GM10248 (cell line): ENCODE results near the gene DOCK1.

ENCODE experiments used
- CTCF ChIA-PET: fragments of 300-600 bp; sonication (Branson Sonifier 250); formaldehyde crosslinking; extraction: SDS; loops from one replicate; lab custom pipeline; 2021; ENCODE audit warnings: antibody characterized with exemption; lab: Yijun Ruan, JAX
- POLR2A ChIA-PET: fragments of 350-650 bp; sonication (Branson Sonifier 250); formaldehyde crosslinking; extraction: SDS; loops from one replicate; lab custom pipeline; 2020; ENCODE audit warnings: antibody characterized with exemption; lab: Yijun Ruan, JAX
- DNase-seq: peaks from one replicate; pipeline ENCODE4 v3.0.0; 2012; ENCODE audit errors: extremely low spot score
- TF ChIP-seq, protein P1 (sequence below): IDR thresholded peaks from 2 replicates; pipeline ENCODE4 v1.5.1; 2012; ENCODE audit warnings: mild to moderate bottlenecking, low read depth; ENCODE audit errors: extremely low read depth, missing control alignments, control extremely low read depth

Gene DOCK1

DNA sequence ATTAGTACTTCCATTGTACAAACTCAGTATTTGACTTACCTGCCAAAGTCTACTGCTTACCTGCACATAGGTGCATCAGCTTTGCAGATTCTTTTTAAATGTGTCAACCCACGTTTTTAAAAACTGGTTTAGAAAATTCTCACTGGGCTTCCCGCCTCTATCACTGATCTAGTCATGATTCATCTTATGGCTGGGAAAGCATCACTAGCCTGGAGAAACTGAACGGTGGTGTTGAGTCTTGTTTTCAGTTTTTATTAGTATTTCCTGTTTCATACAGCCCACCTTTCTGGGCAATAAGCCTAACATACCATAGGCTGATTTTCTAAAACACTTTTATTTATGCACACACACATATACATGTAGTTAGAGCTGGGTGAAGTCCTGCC lies 19.7 kb downstream of the DOCK1 start:
- no peak for DNase-seq
- ChIA-PET POLR2A (no interaction called here), CTCF (no interaction called here)
- TF ChIP-seq, protein P1, sequence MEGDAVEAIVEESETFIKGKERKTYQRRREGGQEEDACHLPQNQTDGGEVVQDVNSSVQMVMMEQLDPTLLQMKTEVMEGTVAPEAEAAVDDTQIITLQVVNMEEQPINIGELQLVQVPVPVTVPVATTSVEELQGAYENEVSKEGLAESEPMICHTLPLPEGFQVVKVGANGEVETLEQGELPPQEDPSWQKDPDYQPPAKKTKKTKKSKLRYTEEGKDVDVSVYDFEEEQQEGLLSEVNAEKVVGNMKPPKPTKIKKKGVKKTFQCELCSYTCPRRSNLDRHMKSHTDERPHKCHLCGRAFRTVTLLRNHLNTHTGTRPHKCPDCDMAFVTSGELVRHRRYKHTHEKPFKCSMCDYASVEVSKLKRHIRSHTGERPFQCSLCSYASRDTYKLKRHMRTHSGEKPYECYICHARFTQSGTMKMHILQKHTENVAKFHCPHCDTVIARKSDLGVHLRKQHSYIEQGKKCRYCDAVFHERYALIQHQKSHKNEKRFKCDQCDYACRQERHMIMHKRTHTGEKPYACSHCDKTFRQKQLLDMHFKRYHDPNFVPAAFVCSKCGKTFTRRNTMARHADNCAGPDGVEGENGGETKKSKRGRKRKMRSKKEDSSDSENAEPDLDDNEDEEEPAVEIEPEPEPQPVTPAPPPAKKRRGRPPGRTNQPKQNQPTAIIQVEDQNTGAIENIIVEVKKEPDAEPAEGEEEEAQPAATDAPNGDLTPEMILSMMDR, result no peak

DNA sequence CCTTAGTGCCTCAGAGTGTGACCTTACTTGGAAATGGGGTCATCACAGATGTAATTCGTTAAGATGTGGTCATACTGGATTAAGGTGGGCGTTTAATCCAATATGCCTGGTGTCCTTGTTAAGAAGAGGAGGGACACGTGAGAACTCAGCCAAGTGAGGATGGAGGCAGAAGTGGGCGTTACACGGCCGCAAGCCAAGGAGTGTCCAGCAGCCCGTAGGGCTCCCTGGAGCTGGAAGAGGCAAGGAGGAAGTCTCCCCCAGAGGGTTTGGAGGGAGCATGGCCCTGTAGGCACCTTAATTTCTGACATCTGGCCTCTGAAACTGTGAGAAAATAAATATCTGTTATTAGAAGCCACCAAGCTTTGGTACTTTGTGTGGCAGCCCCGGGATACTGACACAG lies 21.3 kb downstream of the DOCK1 start:
- ChIA-PET CTCF (no interaction called here), POLR2A (no interaction called here)
- TF ChIP-seq, protein P1, result no peak
- DNase-seq, result no peak

DNA sequence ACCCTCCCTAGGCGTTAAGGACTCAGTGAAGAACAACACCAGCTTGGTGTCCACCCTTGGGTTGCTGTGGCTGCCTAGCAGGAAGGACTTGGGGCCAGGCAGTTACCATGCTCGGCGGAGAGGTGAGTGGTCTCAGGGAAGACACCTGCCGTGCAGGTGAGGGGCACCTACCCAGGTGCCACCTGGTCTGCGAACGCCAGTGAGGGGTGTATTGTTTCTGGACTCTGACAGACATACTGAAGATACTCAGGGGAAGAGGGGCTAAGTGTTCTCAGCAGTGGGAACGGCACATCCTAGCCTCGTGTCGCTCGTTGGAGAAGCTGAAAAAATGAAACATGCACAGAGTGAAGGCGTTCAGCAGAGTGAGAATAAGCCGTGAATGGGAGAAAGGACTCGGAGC lies 22.6 kb downstream of the DOCK1 start:
- ChIA-PET CTCF (no interaction called here), POLR2A (no interaction called here)
- TF ChIP-seq, protein P1, result no peak
- no peak for DNase-seq

DNA sequence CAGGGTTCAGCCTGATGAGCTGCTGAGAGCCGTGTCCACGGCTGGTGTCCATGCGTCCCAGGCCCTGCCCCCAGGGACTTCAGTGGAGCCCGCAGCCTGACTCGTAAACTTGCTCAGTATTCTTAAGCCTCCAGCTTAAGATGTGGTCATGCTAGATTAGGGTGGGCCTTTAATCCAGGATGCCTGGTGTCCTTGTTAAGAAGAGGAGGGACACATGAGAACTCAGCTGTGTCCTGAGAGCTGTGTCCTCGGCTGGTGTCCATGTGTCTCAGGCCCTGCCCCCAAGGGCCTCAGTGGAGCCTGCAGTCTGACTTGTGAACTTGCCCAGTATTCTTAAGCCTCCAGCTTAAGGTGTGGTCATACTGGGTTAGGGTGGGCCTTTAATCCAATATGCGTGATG lies 23.0 kb downstream of the DOCK1 start:
- ChIA-PET POLR2A (no interaction called here), CTCF (no interaction called here)
- no peak for DNase-seq
- TF ChIP-seq, protein P1, result no peak

GRCh38 chr10:126929391-126929790 lies 24.2 kb downstream of the DOCK1 start:
- no peak for DNase-seq
- CTCF ChIA-PET, result no interaction called here
- TF ChIP-seq, protein P1, result no peak
- POLR2A ChIA-PET, result no interaction called here

DNA sequence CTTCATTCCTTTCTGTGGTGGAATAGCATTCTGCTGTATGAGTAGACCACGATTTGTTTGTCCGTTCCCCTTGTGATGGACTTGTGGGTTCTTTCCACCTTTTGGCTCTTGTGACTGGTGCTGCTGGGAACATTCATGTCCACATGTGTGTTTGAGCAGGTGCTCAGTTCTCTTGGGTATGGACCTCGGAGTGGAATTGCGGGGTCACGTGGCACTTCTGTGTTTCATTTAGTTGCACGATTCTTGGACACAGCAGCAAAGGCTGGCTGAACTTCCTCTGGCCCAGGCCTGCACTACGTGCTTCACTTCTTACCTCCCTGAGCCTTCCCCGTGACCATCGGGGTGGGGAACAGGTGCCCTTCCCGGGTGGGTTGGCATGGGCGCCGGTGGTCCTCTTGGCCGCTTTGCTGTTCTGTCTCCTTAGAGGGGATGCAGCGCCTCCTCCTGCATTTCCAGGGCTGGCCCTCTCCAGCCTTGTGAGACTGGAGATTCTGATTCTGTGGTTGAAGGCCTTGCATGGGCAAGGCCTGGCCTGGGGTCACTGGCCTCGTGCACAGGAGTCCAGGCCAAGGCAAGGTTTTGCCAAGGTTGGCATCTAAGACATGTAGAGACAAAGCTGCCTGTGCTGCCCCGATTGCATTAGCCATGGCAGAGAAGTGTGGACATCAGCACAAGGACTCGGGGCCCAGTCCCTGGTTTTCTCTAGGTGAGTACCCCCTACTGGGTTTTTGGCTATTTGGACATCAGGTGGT lies 25.1 kb downstream of the DOCK1 start:
- ChIA-PET POLR2A (no interaction called here), CTCF (no interaction called here)
- TF ChIP-seq, protein P1, result no peak
- DNase-seq, result no peak

- ChIA-PET CTCF (no interaction called here), POLR2A (no interaction called here)
- TF ChIP-seq, protein P1, result no peak
These were observed 25.8 kb downstream of the DOCK1 start for GRCh38 chr10:126930883-126931503.

More at GRCh38 chr10:126930883-126931503, 25.8 kb downstream of the DOCK1 start:
- DNase-seq, result no peak
